ENCODE results near the gene KIAA1217.

Gene KIAA1217

DNA sequence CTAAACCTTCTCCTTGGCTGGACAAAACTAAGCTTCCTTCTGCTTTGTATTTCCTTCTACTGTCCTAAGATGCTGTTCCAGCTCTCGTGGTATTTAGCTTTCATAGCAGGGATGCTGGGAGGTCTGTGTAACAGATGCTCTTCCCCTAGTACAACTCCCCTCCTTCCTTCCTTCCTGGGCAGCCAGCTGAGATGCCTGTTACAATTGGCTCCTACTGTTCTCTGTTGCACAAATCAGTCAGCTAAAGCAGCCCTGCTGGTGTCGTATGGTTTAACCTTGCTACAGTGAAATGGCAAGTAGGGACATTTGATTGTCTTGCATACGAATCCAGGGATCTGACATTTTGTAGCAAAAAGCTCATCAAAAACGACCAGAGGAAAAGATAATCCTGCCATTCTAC is 371.0 kb downstream of the KIAA1217 start:
- DNase-seq (ENCODE audit: insufficient read length, low spot score) (no peak), FAIRE-seq (no peak)
- TF ChIP-seq POLR2AphosphoS5 (IDR thresholded peaks at IDR 0.05; ENCODE audit: low read depth, low read length) = no peak
- no peak for TF ChIP-seq SPI1 (IDR thresholded peaks at IDR 0.05; ENCODE audit: low read depth, low read length)
- no peak for TF ChIP-seq TAF1 (IDR thresholded peaks at IDR 0.05; ENCODE audit: low read depth, low read length)

- no peak for TF ChIP-seq POLR2AphosphoS5 (IDR thresholded peaks at IDR 0.05; ENCODE audit: low read depth, low read length)
- TF ChIP-seq POU2F2 (IDR thresholded peaks at IDR 0.05; ENCODE audit: low read depth, low read length) = no peak
- no peak for TF ChIP-seq POLR2A (IDR thresholded peaks at IDR 0.05; ENCODE audit: low read depth, low read length)
- TF ChIP-seq TAF1 (IDR thresholded peaks at IDR 0.05; ENCODE audit: low read depth, low read length) = no peak
- TF ChIP-seq PAX5 (IDR thresholded peaks at IDR 0.05; ENCODE audit: insufficient read depth, low read length, severe bottlenecking) = no peak
- no peak for TF ChIP-seq SPI1 (IDR thresholded peaks at IDR 0.05; ENCODE audit: low read depth, low read length)
- DNase-seq (ENCODE audit: insufficient read length, low spot score) (no peak), FAIRE-seq (no peak)
Measured at GRCh38 chr10:24589265-24589664, 380.3 kb downstream of the KIAA1217 start.

DNA sequence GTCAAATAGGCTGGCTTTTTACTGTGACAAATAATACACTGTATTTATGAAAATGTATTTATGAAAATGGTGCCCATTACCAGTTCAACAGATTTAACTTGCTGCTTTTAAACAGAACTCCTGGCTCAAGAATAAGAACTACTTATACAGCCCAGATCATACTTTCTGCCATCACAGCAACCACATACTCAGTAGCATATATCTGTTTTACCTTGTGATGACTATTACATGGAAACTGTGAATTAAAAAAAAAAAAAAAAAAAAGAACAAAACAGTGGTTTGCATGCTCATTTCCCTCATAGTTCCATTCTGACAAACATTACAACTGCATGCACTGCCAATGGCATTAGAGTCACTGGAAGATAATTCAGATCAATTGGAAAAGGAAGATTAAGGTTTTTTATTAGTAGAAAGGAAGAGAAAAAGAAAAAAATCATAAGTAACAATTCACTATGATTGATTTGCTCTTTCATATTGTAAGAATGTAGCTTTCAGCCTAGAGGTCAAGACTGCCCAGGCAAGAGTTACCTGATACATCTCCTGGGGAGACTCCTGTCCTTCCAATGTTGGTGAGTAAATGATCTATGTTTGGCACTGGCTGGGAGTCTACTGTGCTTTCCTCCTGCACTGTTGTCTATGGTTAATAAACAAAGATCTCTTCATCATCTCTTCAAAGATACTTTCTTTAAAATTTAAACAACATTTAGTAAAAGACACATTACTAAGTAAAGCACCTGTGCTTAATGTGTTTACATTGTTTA is 381.9 kb downstream of the KIAA1217 start:
- TF ChIP-seq POLR2AphosphoS5 (IDR thresholded peaks at IDR 0.05; ENCODE audit: low read depth, low read length) = no peak
- TF ChIP-seq POLR2A (IDR thresholded peaks at IDR 0.05; ENCODE audit: low read depth, low read length) = no peak
- TF ChIP-seq PAX5 (IDR thresholded peaks at IDR 0.05; ENCODE audit: insufficient read depth, low read length, severe bottlenecking) = no peak
- TF ChIP-seq SPI1 (IDR thresholded peaks at IDR 0.05; ENCODE audit: low read depth, low read length) = no peak
- TF ChIP-seq TAF1 (IDR thresholded peaks at IDR 0.05; ENCODE audit: low read depth, low read length) = no peak
- no peak for TF ChIP-seq POU2F2 (IDR thresholded peaks at IDR 0.05; ENCODE audit: low read depth, low read length)
- DNase-seq (ENCODE audit: insufficient read length, low spot score) = no peak
- FAIRE-seq = no peak

DNA sequence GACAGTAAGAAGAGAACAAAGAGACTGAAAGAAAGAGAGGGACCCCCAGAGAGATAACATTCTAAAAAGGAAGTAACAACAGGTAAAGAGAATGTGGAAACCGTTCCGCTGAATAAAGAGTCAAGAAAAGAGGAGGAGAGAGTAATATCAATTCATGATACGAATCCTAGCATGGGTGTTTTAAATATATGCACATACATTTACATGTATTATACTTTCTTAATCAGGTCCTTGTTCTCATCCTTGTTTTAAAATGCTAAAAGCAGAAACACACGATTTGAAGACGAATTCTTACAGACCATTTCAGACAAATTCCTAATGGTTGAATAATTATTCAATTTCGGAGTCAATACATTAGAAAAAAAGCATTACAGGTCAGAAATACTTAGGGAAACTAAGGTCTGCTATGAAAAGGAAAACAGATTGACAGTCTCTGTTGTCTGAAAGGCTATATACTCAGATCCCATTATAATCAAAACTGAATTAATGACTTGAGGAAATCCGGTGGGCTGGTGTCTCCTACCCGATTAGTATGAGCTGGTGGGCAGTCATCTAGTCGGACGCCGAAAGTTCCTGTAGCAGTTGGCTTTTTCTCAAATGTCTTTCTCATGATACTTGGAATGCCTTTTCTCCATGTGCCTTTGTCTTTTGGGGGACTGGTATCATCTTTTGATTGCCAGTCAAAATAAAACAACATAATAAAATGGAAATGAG is 387.4 kb downstream of the KIAA1217 start:
- no peak for DNase-seq (ENCODE audit: insufficient read length, low spot score)
- TF ChIP-seq POLR2A (IDR thresholded peaks at IDR 0.05; ENCODE audit: low read depth, low read length) (no peak), PAX5 (IDR thresholded peaks at IDR 0.05; ENCODE audit: insufficient read depth, low read length, severe bottlenecking) (no peak), POLR2AphosphoS5 (IDR thresholded peaks at IDR 0.05; ENCODE audit: low read depth, low read length) (no peak), POU2F2 (IDR thresholded peaks at IDR 0.05; ENCODE audit: low read depth, low read length) (no peak), SPI1 (IDR thresholded peaks at IDR 0.05; ENCODE audit: low read depth, low read length) (no peak), TAF1 (IDR thresholded peaks at IDR 0.05; ENCODE audit: low read depth, low read length) (no peak)
- FAIRE-seq = no peak

DNA sequence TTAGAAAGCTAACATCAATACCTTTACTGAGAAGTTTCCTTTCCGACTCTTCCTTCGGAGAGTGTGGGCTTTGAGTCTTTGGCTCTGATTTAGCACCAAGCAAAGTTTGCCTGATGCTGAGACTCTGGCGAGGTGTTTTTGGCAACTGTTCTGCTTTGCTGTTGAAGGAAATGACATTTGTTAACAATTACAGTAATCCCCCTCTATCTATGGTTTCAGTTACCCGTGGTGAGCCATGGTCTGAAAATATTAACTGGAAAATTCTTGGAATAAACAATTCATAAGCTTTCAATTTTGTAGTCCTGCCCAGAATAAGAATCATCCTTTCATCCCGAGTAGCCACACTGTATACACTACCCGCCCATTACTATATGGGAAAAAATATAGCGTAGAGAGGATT is 388.5 kb downstream of the KIAA1217 start:
- TF ChIP-seq TAF1 (IDR thresholded peaks at IDR 0.05; ENCODE audit: low read depth, low read length) (no peak), POLR2AphosphoS5 (IDR thresholded peaks at IDR 0.05; ENCODE audit: low read depth, low read length) (no peak), POU2F2 (IDR thresholded peaks at IDR 0.05; ENCODE audit: low read depth, low read length) (no peak), PAX5 (IDR thresholded peaks at IDR 0.05; ENCODE audit: insufficient read depth, low read length, severe bottlenecking) (no peak), POLR2A (IDR thresholded peaks at IDR 0.05; ENCODE audit: low read depth, low read length) (no peak), SPI1 (IDR thresholded peaks at IDR 0.05; ENCODE audit: low read depth, low read length) (no peak)
- no peak for DNase-seq (ENCODE audit: insufficient read length, low spot score)
- FAIRE-seq = no peak

All from GM12891 (cell line).